ENCODE data around the gene VSIG10L2.

The VSIG10L2 gene

GRCh38 chr11:125932301-125932700 lies 13.5 kb upstream of the VSIG10L2 start:
- H3K9me3 ChIP-seq (ENCODE audit: control insufficient read depth, insufficient read depth, low read length), result no peaks in the 10 kb centered on the region
- H3K36me3 ChIP-seq (ENCODE audit: control insufficient read depth, insufficient read depth, low read length), result no peaks in the 10 kb centered on the region
- no peak overlapping the region for H3K4me3 ChIP-seq (ENCODE audit: low read depth, low read length)
- peaks cover 9% of the 10 kb centered on the region for H3K4me1 ChIP-seq (ENCODE audit: control insufficient read depth, insufficient read depth, low read length)
- no peak overlapping the region for H3K9ac ChIP-seq (ENCODE audit: low read depth, low read length)
- H3K27me3 ChIP-seq (ENCODE audit: control insufficient read depth, insufficient read depth, low read length), result no peaks in the 10 kb centered on the region

- peaks cover 9% of the 10 kb centered on the region for H3K4me1 ChIP-seq (ENCODE audit: control insufficient read depth, insufficient read depth, low read length)
- no peak overlapping the region for H3K4me3 ChIP-seq (ENCODE audit: low read depth, low read length)
- no peaks in the 10 kb centered on the region for H3K36me3 ChIP-seq (ENCODE audit: control insufficient read depth, insufficient read depth, low read length)
- no peaks in the 10 kb centered on the region for H3K9me3 ChIP-seq (ENCODE audit: control insufficient read depth, insufficient read depth, low read length)
- no peaks in the 10 kb centered on the region for H3K27me3 ChIP-seq (ENCODE audit: control insufficient read depth, insufficient read depth, low read length)
- H3K9ac ChIP-seq (ENCODE audit: low read depth, low read length), result no peak overlapping the region
Measured at GRCh38 chr11:125933030-125933813, 12.6 kb upstream of the VSIG10L2 start.

GRCh38 chr11:125934473-125934872 lies 11.4 kb upstream of the VSIG10L2 start:
- Histone ChIP-seq H3K9me3 (ENCODE audit: control insufficient read depth, insufficient read depth, low read length) (no peaks in the 10 kb centered on the region), H3K36me3 (ENCODE audit: control insufficient read depth, insufficient read depth, low read length) (no peaks in the 10 kb centered on the region), H3K9ac (ENCODE audit: low read depth, low read length) (no peak overlapping the region), H3K27me3 (ENCODE audit: control insufficient read depth, insufficient read depth, low read length) (no peaks in the 10 kb centered on the region), H3K4me1 (ENCODE audit: control insufficient read depth, insufficient read depth, low read length) (peaks cover 9% of the 10 kb centered on the region), H3K4me3 (ENCODE audit: low read depth, low read length) (no peak overlapping the region)

GRCh38 chr11:125935056-125935455 lies 10.8 kb upstream of the VSIG10L2 start:
- no peaks in the 10 kb centered on the region for H3K9me3 ChIP-seq (ENCODE audit: control insufficient read depth, insufficient read depth, low read length)
- no peaks in the 10 kb centered on the region for H3K36me3 ChIP-seq (ENCODE audit: control insufficient read depth, insufficient read depth, low read length)
- no peak overlapping the region for H3K9ac ChIP-seq (ENCODE audit: low read depth, low read length)
- no peaks in the 10 kb centered on the region for H3K27me3 ChIP-seq (ENCODE audit: control insufficient read depth, insufficient read depth, low read length)
- peaks cover 9% of the 10 kb centered on the region for H3K4me1 ChIP-seq (ENCODE audit: control insufficient read depth, insufficient read depth, low read length)
- no peak overlapping the region for H3K4me3 ChIP-seq (ENCODE audit: low read depth, low read length)

- H3K27me3 ChIP-seq (ENCODE audit: control insufficient read depth, insufficient read depth, low read length), result no peaks in the 10 kb centered on the region
- no peak overlapping the region for H3K9ac ChIP-seq (ENCODE audit: low read depth, low read length)
- no peaks in the 10 kb centered on the region for H3K36me3 ChIP-seq (ENCODE audit: control insufficient read depth, insufficient read depth, low read length)
- H3K4me3 ChIP-seq (ENCODE audit: low read depth, low read length), result no peak overlapping the region
- peaks cover 9% of the 10 kb centered on the region for H3K4me1 ChIP-seq (ENCODE audit: control insufficient read depth, insufficient read depth, low read length)
- H3K9me3 ChIP-seq (ENCODE audit: control insufficient read depth, insufficient read depth, low read length), result no peaks in the 10 kb centered on the region
Measured at GRCh38 chr11:125935618-125936199, 10.1 kb upstream of the VSIG10L2 start.

DNA sequence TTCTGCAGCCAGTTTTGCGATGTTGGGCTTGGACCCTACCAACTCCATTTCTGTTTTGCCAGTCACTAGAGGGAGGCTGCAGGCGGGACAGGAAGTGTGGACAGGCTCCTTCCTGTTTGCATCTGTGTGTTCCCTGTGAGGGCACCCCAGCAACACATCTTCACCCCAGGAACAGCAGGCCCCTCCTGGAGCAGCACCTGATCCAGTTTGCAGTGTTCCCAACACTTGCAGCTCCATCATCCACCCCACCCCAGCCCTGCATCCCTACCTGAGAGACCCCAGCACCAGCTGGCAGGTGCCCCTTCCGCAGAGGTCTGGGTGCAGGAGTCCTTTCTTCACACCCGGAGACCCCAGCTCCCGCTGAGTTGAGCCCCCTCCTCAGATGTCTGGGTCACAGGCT lies 7.4 kb upstream of the VSIG10L2 start:
- H3K27me3 ChIP-seq (ENCODE audit: control insufficient read depth, insufficient read depth, low read length), result no peaks in the 10 kb centered on the region
- no peaks in the 10 kb centered on the region for H3K36me3 ChIP-seq (ENCODE audit: control insufficient read depth, insufficient read depth, low read length)
- no peak overlapping the region for H3K4me3 ChIP-seq (ENCODE audit: low read depth, low read length)
- peaks cover 12% of the 10 kb centered on the region for H3K4me1 ChIP-seq (ENCODE audit: control insufficient read depth, insufficient read depth, low read length)
- no peak overlapping the region for H3K9ac ChIP-seq (ENCODE audit: low read depth, low read length)
- H3K9me3 ChIP-seq (ENCODE audit: control insufficient read depth, insufficient read depth, low read length), result no peaks in the 10 kb centered on the region

DNA sequence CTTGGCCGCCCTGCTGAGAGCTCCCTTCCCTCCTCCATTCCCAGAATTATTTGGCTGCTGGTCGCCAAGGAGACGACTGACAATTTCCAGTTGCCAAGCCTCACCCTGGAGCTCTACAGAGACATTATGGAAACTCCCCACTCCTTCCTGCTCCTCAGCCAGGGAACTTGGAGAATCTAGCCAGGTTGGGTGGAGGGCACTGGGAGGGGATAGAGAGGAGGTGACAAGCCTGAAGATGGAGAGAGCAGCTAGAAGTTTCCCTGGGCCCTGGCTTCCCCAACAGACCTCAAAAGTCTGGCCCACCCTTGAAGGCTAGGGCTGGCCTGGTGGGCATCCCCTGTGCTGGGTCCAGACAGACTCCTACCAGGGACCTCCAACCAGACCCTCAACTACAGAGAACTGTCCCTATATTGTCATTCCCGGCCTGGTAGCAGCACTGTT lies 6.7 kb upstream of the VSIG10L2 start:
- Histone ChIP-seq H3K9me3 (ENCODE audit: control insufficient read depth, insufficient read depth, low read length) (no peaks in the 10 kb centered on the region), H3K9ac (ENCODE audit: low read depth, low read length) (no peak overlapping the region), H3K4me3 (ENCODE audit: low read depth, low read length) (no peak overlapping the region), H3K27me3 (ENCODE audit: control insufficient read depth, insufficient read depth, low read length) (no peaks in the 10 kb centered on the region), H3K36me3 (ENCODE audit: control insufficient read depth, insufficient read depth, low read length) (no peaks in the 10 kb centered on the region), H3K4me1 (ENCODE audit: control insufficient read depth, insufficient read depth, low read length) (peaks cover 9% of the 10 kb centered on the region)

GRCh38 chr11:125940145-125940544 lies 5.7 kb upstream of the VSIG10L2 start:
- H3K27me3 ChIP-seq (ENCODE audit: control insufficient read depth, insufficient read depth, low read length), result no peaks in the 10 kb centered on the region
- no peaks in the 10 kb centered on the region for H3K36me3 ChIP-seq (ENCODE audit: control insufficient read depth, insufficient read depth, low read length)
- H3K4me3 ChIP-seq (ENCODE audit: low read depth, low read length), result no peak overlapping the region
- peaks cover 9% of the 10 kb centered on the region for H3K4me1 ChIP-seq (ENCODE audit: control insufficient read depth, insufficient read depth, low read length)
- no peaks in the 10 kb centered on the region for H3K9me3 ChIP-seq (ENCODE audit: control insufficient read depth, insufficient read depth, low read length)
- H3K9ac ChIP-seq (ENCODE audit: low read depth, low read length), result no peak overlapping the region

- H3K9ac ChIP-seq (ENCODE audit: low read depth, low read length), result no peak overlapping the region
- no peak overlapping the region for H3K4me3 ChIP-seq (ENCODE audit: low read depth, low read length)
- H3K4me1 ChIP-seq (ENCODE audit: control insufficient read depth, insufficient read depth, low read length), result peaks cover 9% of the 10 kb centered on the region
- no peaks in the 10 kb centered on the region for H3K27me3 ChIP-seq (ENCODE audit: control insufficient read depth, insufficient read depth, low read length)
- H3K9me3 ChIP-seq (ENCODE audit: control insufficient read depth, insufficient read depth, low read length), result no peaks in the 10 kb centered on the region
- no peaks in the 10 kb centered on the region for H3K36me3 ChIP-seq (ENCODE audit: control insufficient read depth, insufficient read depth, low read length)
Measured at GRCh38 chr11:125941267-125941618, 4.6 kb upstream of the VSIG10L2 start.

DNA sequence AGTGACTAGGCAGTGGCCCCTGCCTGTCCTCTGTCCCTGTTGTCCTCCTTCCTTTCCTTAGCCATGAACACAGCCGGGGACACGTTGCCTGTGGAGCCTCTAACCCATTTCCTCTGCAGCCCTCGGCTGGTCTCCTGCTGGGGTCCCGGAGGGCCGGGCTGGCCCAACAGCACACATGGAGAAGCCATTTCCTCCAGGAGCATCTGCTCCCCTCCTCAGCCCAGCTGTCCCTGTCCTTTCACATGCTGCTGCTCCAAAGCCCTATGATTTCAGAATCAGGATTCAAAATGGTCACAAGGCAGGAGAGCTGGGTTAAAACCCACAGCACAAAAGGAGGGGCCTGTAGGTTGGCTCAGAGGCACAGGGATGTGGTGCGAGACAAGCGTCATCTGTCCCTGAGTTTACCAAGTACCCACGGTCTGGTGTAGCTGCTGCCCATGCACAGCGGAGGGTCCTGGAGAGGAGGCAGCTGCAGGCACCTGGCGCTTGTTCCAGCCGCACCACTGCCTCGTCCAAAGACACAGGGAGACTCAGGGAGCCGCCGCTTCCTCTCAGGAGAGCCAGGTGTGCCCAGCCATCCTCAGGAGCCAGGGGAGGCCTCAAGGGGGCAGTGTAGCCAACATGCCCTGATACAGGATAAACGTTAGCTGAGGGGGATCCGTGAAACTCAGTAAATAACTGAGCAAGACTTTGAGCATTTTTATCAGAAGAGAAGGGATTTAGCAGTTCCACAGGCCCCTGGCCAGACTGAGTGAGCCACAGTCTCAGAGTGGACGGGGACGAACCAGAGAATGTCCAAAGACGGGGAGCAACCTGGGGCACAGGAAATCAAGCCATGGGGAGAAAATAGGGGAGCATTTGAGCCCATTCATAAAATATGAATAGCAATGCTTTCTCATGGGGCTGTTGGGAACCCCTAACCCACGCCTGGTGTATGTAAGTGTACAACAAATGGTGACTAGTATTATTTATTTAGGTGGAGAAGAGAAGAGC lies 3.9 kb upstream of the VSIG10L2 start:
- H3K36me3 ChIP-seq (ENCODE audit: control insufficient read depth, insufficient read depth, low read length), result no peaks in the 10 kb centered on the region
- no peak overlapping the region for H3K4me3 ChIP-seq (ENCODE audit: low read depth, low read length)
- H3K9ac ChIP-seq (ENCODE audit: low read depth, low read length), result no peak overlapping the region
- no peaks in the 10 kb centered on the region for H3K9me3 ChIP-seq (ENCODE audit: control insufficient read depth, insufficient read depth, low read length)
- peaks cover 9% of the 10 kb centered on the region for H3K4me1 ChIP-seq (ENCODE audit: control insufficient read depth, insufficient read depth, low read length)
- no peaks in the 10 kb centered on the region for H3K27me3 ChIP-seq (ENCODE audit: control insufficient read depth, insufficient read depth, low read length)

- no peaks in the 10 kb centered on the region for H3K9me3 ChIP-seq (ENCODE audit: control insufficient read depth, insufficient read depth, low read length)
- no peaks in the 10 kb centered on the region for H3K36me3 ChIP-seq (ENCODE audit: control insufficient read depth, insufficient read depth, low read length)
- no peak overlapping the region for H3K9ac ChIP-seq (ENCODE audit: low read depth, low read length)
- no peak overlapping the region for H3K4me3 ChIP-seq (ENCODE audit: low read depth, low read length)
- H3K27me3 ChIP-seq (ENCODE audit: control insufficient read depth, insufficient read depth, low read length), result no peaks in the 10 kb centered on the region
- peaks cover 9% of the 10 kb centered on the region for H3K4me1 ChIP-seq (ENCODE audit: control insufficient read depth, insufficient read depth, low read length)
Measured at GRCh38 chr11:125942771-125943428, 2.9 kb upstream of the VSIG10L2 start.
